Measurements from ENCODE around the gene SLC30A10.

DNA sequence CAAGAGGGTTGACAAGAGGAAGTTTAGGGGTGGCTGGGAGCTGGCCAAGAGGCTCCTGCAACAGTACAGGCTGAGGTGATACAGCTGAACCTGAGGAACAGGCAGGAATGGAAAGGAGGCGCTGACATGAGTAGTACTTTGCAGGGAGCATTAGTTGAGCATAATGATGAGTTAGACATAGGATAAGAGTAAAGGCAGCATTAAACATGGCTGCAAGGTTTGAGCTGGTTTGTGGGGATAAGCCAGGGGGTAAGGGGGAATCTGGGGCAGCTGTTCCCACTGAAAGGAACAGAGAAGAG, 20.6 kb downstream of the SLC30A10 start:
- no peak for TF ChIP-seq POLR2A (IDR thresholded peaks at IDR 0.05)
- TF ChIP-seq, protein P1, sequence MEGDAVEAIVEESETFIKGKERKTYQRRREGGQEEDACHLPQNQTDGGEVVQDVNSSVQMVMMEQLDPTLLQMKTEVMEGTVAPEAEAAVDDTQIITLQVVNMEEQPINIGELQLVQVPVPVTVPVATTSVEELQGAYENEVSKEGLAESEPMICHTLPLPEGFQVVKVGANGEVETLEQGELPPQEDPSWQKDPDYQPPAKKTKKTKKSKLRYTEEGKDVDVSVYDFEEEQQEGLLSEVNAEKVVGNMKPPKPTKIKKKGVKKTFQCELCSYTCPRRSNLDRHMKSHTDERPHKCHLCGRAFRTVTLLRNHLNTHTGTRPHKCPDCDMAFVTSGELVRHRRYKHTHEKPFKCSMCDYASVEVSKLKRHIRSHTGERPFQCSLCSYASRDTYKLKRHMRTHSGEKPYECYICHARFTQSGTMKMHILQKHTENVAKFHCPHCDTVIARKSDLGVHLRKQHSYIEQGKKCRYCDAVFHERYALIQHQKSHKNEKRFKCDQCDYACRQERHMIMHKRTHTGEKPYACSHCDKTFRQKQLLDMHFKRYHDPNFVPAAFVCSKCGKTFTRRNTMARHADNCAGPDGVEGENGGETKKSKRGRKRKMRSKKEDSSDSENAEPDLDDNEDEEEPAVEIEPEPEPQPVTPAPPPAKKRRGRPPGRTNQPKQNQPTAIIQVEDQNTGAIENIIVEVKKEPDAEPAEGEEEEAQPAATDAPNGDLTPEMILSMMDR (IDR thresholded peaks at IDR 0.05) = no peak

All from body of pancreas (tissue), 4 donors.